Skin epidermis (tissue), 12 donors: Measurements from ENCODE around the gene EYS.

ENCODE experiments used
- H3K27ac ChIP-seq, 21 experiments: fragments of 200-600 bp; sonication (generic) in 11 of 21; one replicate each; pipeline ENCODE4 v1.5.0; 2020; ENCODE audit warnings: mild to moderate bottlenecking in 3 of 21, inconsistent platforms in 2 of 21, moderate library complexity in 2 of 21
- H3K4me3 ChIP-seq, 7 experiments: fragments of 200-600 bp; sonication (generic) in 2 of 7; one replicate each; pipeline ENCODE4 v1.5.0; 2020; ENCODE audit warnings: inconsistent platforms in 2 of 7, mild to moderate bottlenecking in 2 of 7, moderate library complexity in 1 of 7

EYS gene

DNA sequence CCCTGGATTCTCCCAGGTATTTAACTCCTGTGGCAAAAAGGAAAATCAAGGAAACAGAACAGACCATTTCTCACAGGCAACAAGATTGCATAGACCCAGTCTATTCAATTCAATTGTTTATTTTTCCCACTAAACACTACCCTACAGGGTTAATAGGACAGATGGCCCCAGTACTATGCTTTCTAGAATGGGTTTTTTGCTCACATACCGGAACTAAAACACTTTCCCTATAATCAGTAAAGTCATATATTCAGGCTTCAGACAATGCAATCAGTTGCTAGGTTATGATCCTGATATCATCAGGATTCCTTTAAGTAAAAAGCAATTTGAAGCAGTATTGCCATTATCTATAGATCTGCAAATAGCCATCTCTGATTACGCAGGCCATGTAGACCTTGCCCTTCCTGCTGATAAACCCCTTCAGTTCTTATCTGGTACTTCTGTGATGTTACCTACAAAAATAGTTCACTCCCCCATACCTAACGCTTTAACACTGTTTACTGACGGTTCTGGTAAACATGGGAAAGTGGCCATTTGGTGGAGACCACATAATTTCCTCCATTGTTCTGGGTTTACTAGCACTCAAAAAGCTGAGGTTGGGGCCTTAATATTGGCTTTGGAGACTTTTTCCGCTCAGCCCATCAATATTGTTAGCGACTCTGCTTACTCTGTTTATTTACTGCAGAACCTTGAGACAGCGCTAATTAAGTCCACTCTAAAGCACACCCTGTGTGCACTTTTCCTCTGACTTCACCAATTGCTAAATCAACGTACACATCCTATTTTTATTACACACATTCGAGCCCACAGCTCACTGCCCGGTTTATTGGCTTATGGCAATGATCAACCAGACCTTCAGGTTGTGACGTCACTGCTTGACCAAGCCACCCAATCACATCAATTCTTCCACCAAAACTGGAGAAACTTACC lies 1405.5 kb downstream of the EYS start:
- no peak overlapping the region for H3K4me3 ChIP-seq

GRCh38 chr6:64299176-64299575 lies 1407.8 kb downstream of the EYS start:
- Histone ChIP-seq H3K4me3 (no peak overlapping the region), H3K27ac (no peak overlapping the region)

More for the DNA sequence above, 1405.5 kb downstream of the EYS start:
- H3K27ac ChIP-seq: no peak overlapping the region

- Histone ChIP-seq H3K27ac (no peak overlapping the region), H3K4me3 (no peak overlapping the region)
These were observed 1413.0 kb downstream of the EYS start for GRCh38 chr6:64294034-64294433.

GRCh38 chr6:64293298-64293697 lies 1413.7 kb downstream of the EYS start:
- no peak overlapping the region for H3K4me3 ChIP-seq
- no peak overlapping the region for H3K27ac ChIP-seq

DNA sequence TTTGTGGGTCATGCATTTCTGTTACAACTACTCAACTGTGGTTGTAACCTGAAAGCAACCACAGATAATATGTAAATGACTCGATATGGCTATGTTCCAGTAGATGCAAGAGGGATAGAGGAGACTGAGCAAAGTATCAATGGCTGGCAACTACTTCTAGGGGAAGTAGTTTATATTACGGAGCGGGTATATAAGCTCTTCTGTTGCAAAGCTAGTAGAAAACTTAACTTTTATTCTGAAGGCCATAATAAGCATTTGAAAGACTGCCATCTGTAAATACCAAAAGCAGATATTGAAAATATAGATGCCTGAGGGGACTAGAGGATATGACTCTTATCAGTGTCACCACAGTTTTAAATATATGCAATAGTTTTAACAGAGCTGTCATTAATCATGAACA lies 1416.2 kb downstream of the EYS start:
- Histone ChIP-seq H3K4me3 (no peak overlapping the region), H3K27ac (no peak overlapping the region)

DNA sequence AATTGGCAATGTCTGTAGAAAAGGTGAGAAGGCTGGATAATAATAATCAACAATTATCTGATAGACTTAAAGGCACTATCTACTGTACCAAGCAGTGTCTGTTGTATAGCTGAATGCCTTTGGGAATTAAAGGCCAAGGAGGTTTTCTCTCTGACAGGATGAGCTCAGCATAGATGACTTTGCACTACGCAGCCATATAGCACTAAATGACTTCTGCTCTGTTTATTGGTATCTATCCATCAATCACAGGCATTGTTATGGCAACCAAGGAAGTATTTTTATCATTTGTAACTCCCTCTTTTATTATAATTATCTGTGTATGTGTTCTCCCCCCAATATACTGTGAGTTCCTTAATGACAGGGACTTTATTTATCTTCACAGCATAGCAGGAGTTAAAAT lies 1417.1 kb downstream of the EYS start:
- H3K4me3 ChIP-seq: no peak overlapping the region
- H3K27ac ChIP-seq: no peak overlapping the region

GRCh38 chr6:64288351-64288750 lies 1418.7 kb downstream of the EYS start:
- no peak overlapping the region for H3K4me3 ChIP-seq
- H3K27ac ChIP-seq: no peak overlapping the region

DNA sequence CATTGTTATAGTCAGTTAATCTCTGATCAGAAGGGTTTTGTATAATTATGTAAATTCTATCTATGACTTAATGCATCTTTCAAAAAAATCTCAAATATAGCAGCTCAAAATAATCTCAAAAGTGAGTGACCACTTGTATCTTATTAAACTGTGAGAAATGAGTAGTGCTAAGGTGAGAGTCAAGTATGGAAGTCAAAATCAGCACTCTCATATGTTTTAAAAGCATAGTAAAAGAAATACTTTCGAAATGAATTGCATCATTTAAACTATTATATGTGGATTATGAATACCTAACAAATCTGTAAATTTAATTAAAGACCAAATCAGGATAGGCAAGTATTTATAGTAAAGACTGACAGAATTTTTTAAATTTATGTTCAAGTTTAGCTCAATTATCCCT lies 1425.9 kb downstream of the EYS start:
- Histone ChIP-seq H3K27ac (no peak overlapping the region), H3K4me3 (no peak overlapping the region)

DNA sequence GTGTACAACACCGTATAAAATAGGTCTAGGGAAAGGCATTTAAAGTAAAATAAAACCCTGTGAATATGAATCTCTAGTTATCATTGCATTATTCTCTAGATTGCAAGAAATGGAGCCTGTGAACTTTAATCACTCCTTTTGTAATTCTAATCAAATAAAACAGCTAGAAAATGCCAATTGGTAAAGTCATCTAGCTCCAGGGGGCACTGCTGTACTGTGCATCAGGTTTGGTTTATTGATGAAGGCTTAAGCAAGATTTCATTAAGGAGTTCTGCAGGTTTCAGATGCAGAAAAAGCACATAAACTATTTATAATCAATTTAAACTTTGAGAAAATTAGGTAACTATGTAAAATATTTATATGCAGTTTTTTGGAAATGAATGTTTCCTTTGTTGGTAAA lies 1426.5 kb downstream of the EYS start:
- Histone ChIP-seq H3K4me3 (no peak overlapping the region), H3K27ac (no peak overlapping the region)

DNA sequence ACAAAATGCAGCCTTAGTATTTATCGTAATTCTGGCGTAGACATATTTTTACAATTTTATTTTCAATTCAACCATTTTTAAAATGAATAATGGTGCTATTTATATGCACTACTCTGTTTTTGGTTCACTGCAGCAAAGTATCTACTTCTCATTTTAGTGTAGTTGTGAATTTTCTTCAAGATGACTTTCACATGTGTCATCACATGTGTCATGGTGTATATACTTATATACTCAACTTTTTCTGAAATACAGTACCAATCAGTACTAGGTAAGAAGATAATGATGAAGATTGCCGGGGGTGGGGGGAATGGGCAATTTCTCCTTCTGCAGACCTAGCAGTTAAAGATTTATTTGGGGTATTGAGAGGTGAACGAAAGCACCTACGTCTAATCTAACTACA lies 1436.9 kb downstream of the EYS start:
- no peak overlapping the region for H3K27ac ChIP-seq
- no peak overlapping the region for H3K4me3 ChIP-seq

GRCh38 chr6:64266351-64266821 lies 1440.6 kb downstream of the EYS start:
- Histone ChIP-seq H3K27ac (no peak overlapping the region), H3K4me3 (no peak overlapping the region)

DNA sequence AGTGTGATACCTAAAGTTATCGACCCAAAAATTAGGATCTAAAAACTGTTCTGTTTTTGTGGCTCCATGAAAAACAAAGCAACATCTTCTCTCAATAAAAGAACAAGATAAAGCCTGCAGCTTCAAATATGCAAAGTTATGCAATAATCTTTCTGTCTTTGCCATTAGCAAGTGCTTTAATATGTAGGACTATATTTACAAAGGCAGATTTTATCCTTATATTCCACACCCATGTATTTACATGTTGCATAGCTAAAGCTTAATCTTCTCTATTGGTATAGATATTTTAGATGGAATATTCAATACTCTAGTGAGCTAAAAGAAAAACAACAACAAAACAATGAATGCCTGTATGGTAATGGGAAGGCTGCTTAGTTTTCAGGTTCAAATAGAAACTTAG lies 1443.2 kb downstream of the EYS start:
- no peak overlapping the region for H3K27ac ChIP-seq

GRCh38 chr6:64259372-64259771 lies 1447.7 kb downstream of the EYS start:
- Histone ChIP-seq H3K4me3 (no peak overlapping the region), H3K27ac (no peak overlapping the region)

More for the DNA sequence above, 1443.2 kb downstream of the EYS start:
- no peak overlapping the region for H3K4me3 ChIP-seq

GRCh38 chr6:64258752-64259151 lies 1448.3 kb downstream of the EYS start:
- no peak overlapping the region for H3K4me3 ChIP-seq
- H3K27ac ChIP-seq: no peak overlapping the region

GRCh38 chr6:64258302-64258701 lies 1448.7 kb downstream of the EYS start:
- Histone ChIP-seq H3K27ac (no peak overlapping the region), H3K4me3 (no peak overlapping the region)

GRCh38 chr6:64257586-64257985 lies 1449.4 kb downstream of the EYS start:
- Histone ChIP-seq H3K4me3 (no peak overlapping the region), H3K27ac (no peak overlapping the region)

DNA sequence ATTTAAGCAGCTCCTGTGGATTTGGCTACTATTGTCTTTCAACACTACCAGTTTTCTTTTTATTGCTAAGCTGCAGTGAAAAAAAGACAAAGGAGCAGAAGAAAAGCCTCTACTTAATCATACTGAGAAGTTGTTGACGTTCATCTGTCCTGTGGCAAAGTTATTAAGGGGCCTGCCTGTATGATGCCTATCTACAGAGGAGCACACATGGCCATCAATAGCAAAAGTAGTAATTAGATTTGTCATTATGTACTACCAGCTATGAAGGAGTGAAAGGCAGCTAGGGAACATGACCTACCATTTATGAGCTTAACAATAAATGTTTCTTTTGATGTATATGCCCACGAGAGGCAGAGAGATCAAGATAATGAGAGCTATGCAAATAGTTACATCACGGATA lies 1450.5 kb downstream of the EYS start:
- Histone ChIP-seq H3K27ac (no peak overlapping the region), H3K4me3 (no peak overlapping the region)

DNA sequence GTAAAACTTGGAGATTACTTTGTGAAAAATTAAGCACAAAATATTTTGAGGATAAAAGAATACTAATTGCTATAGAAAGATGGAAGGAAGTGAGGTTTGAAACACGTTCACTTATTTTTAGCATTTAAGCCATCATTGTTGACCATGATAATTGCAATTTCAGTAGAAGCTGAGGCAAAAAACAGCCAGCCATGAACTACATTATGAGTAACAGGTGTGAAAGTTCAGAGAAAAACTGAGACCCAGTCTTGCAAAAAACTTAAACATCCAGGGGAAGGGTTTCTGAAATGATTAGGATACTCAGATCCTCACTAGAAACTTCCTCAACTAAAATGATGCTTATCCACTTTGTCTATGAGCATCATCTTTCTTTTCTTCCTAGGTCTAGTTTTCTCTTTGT lies 1452.0 kb downstream of the EYS start:
- Histone ChIP-seq H3K27ac (no peak overlapping the region), H3K4me3 (no peak overlapping the region)

- H3K27ac ChIP-seq: no peak overlapping the region
- no peak overlapping the region for H3K4me3 ChIP-seq
These were observed 1452.5 kb downstream of the EYS start for GRCh38 chr6:64254558-64254957.

DNA sequence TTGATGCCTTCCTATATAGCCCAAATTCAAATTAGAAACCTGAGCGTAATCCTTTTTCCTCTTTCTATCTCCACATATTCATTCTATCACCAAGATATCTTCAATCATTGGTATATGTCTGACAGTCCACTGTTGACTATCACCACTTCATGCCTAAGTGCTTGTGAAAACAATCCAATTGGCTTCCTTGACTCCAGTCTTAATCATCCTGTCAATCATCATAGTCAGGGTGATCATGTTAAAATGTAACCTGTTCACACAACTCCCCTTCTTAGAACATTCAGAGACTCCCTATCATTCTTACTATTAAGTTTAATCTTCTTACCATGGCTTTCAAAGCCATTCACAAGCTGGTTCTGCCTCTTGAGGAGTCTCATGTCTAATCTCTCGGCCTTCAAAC lies 1454.8 kb downstream of the EYS start:
- no peak overlapping the region for H3K4me3 ChIP-seq
- no peak overlapping the region for H3K27ac ChIP-seq

DNA sequence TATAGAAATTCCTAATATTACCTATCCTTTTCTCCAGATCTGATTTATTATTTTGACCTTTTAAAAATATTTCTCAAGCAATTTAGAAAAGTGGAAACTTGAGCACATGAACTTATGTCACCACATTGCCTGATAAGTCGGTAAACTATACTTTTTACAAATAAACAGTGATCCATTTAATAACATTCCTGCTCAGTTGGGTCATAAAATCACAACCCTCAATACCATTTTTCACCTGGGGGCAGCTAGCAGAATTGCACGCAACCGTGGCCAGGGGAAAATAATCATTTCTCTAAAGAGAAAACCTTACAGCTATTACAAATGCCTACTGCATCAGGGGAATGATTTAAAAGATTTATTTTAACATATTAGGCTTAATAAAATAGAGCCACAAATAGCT lies 1456.9 kb downstream of the EYS start:
- Histone ChIP-seq H3K4me3 (no peak overlapping the region), H3K27ac (no peak overlapping the region)

- Histone ChIP-seq H3K27ac (no peak overlapping the region), H3K4me3 (no peak overlapping the region)
These were observed 1457.9 kb downstream of the EYS start for GRCh38 chr6:64249115-64249514.
